Prostate gland (tissue), 2 donors: ENCODE data around the gene RSRC2.

ENCODE experiments used
- POLR2A ChIP-seq: fragments of 450-650 bp; IDR thresholded peaks from one replicate; pipeline ENCODE4 v1.6.1; 2016; ENCODE audit warnings: antibody characterized with exemption, mild to moderate bottlenecking
- POLR2AphosphoS5 ChIP-seq: sonication (generic); formaldehyde crosslinking; IDR thresholded peaks from one replicate; pipeline ENCODE4 v1.6.1; 2017; ENCODE audit warnings: antibody characterized with exemption
- TF ChIP-seq, protein P1 (sequence below), 4 experiments: fragments of 200-600 bp in 2 of 4; fragments of 450-650 bp in 2 of 4; sonication (generic) in 2 of 4; IDR thresholded peaks; 1 replicate in 3 of 4; 2 replicates in 1 of 4; pipeline ENCODE4 v1.5.1; 2016 to 2019; ENCODE audit warnings: antibody characterized with exemption in 4 of 4, mild to moderate bottlenecking in 2 of 4, moderate library complexity in 2 of 4

DNA sequence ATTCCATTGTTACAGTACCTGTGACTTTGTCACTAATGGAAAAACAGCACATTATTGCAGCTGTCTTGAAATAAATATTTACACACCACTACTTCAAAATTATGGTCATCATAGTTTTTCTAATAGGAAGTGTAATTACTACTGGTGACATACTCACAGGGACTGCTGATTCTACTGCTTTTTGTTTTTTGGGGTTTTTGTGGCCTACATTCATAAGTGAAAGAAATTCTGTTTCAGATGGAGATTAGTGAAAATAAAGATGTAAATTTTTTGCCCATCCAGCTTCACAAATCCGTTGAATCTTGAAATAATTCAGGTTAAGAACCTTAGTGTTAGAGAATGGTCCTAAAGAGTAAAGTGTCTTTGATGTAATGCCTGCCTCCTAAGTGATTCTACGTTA lies 17.8 kb upstream of the RSRC2 start:
- TF ChIP-seq, protein P1, sequence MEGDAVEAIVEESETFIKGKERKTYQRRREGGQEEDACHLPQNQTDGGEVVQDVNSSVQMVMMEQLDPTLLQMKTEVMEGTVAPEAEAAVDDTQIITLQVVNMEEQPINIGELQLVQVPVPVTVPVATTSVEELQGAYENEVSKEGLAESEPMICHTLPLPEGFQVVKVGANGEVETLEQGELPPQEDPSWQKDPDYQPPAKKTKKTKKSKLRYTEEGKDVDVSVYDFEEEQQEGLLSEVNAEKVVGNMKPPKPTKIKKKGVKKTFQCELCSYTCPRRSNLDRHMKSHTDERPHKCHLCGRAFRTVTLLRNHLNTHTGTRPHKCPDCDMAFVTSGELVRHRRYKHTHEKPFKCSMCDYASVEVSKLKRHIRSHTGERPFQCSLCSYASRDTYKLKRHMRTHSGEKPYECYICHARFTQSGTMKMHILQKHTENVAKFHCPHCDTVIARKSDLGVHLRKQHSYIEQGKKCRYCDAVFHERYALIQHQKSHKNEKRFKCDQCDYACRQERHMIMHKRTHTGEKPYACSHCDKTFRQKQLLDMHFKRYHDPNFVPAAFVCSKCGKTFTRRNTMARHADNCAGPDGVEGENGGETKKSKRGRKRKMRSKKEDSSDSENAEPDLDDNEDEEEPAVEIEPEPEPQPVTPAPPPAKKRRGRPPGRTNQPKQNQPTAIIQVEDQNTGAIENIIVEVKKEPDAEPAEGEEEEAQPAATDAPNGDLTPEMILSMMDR (IDR thresholded peaks at IDR 0.05), result no peak
- TF ChIP-seq POLR2A (no peak), POLR2AphosphoS5 (no peak)
